Measurements from ENCODE around the gene SOX14. TPM values are rescaled to one million over a fixed set of nuclear protein-coding genes. Genes with fewer than 3 reads are reported as not detected.

The SOX14 gene
- polyA plus RNA-seq, 1 donor = not detected

DNA sequence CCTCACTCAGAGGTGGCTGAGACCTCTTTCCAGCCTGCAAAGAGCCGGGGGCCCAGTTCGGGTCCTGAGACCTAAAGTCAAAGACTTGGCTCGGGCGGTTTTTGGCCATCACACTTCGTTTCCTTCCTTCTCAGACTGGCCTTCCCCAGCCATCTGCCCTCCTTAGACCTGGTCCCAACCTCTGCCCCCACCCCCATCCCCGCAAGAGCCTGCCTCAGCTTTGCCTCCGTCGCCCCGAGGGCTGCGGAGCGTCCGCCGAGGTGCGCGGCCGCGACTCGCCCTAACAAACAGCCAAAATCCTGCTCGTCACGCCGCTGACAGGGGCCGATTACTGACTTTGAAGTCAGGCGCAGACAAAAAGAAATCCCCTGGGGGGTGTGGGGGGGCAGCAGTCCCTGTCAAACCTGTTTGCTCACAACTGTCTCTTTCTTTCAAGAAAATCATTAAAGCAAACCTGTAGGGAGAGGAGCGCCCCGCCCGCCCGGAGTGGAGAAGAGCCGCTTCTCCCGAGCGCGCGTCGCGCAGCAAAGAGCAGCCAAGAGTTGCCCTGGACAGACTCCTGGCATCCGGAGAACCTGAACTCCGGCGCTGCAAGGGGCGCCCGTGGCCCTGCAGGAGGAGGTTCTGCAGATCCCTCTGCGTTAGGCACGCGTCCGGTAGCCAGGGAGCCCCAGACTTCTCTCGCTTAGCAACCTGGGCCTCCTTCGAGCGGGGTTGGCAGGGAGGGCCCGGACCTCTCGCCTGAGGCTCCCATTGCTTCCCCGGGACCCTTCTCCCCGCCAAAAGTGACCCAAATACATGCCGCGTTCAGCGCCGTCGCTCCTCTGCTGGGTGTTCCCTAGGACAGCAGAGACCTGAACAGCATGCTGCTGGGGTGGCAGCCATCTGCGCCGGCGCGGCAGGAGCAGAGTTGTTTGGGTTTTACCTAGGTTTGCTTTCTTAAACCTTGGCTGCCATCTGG lies 4.5 kb downstream of the SOX14 start:
- no peak for DNase-seq

DNA sequence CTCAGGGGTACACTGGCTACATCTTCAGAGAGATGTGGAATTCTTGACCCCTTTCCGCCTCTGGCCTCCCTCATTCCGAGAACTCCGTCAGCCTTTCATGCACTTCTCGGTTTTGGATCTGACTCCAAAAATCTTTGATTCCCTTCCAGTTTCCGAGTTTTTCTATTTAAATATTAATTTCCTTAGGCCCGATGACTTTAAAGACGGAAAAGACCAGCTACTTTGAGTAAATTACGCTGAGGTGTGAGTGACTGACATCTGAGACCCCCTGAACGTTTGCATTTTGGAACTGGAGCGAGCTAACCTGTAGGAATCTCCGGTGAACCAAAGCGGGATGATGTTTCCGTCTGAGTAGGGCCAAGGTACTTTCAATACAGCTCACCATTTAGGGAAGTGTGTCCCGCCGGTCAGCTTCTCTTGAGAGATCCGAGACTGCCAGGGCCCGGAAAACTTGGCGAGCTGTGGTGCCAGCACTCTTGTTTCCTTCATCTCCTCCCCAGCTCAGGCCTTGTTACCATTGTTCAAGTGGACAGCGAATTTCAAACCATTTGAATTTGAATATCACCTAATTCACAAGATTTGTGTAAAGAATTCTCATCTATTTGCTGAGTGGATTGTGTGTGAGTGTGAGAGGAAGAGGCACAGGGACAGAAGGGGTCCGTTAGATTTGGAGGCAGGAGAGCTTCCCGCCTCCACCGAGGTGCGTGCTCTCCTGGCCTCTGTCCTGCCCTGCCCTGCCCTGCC lies 5.4 kb downstream of the SOX14 start:
- DNase-seq = no peak

DNA sequence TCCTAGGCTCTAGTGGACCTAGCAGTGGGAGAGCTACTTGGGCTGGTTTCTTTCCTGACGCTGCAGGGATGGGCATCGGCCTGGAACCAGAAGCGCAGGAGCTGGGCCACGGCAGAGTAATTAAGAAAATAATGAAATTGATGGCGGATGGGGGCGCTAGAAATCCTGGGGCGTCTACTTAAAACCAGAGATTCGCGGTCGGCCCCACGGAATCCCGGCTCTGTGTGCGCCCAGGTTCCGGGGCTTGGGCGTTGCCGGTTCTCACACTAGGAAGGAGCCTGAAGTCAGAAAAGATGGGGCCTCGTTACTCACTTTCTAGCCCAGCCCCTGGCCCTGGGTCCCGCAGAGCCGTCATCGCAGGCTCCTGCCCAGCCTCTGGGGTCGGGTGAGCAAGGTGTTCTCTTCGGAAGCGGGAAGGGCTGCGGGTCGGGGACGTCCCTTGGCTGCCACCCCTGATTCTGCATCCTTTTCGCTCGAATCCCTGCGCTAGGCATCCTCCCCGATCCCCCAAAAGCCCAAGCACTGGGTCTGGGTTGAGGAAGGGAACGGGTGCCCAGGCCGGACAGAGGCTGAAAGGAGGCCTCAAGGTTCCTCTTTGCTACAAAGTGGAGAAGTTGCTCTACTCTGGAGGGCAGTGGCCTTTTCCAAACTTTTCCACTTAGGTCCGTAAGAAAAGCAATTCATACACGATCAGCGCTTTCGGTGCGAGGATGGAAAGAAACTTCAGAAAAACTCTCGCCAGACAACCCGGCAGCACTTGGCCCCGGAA lies 6.1 kb downstream of the SOX14 start:
- DNase-seq = no peak

DNA sequence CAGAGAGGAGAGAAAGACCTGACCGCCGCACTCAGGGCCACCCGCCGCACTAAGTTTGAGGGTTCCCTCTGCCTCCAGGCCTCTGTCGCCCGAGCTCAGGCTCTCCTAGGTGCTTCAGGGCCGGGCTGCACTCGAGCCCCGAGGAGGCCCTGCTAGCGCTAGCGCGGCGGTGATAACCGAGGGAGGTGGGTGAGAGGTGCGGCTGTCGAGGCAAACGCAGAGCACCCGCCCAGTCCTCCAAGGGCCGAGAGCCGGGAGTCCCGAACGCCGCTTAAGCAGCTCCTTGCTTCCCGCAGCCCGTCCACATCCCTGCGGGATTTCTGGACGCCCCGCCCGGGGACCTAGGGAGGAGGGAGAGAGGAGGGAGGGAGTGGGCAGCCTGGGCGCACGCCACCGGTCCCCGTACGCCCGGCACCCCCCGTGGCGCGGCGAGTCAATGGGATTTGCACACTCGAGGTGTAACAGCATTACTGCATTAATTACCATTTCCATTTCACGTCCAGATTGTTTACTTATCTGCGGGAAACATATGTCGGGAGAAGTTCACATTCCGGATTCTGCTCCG lies 6.8 kb downstream of the SOX14 start:
- DNase-seq = no peak

DNA sequence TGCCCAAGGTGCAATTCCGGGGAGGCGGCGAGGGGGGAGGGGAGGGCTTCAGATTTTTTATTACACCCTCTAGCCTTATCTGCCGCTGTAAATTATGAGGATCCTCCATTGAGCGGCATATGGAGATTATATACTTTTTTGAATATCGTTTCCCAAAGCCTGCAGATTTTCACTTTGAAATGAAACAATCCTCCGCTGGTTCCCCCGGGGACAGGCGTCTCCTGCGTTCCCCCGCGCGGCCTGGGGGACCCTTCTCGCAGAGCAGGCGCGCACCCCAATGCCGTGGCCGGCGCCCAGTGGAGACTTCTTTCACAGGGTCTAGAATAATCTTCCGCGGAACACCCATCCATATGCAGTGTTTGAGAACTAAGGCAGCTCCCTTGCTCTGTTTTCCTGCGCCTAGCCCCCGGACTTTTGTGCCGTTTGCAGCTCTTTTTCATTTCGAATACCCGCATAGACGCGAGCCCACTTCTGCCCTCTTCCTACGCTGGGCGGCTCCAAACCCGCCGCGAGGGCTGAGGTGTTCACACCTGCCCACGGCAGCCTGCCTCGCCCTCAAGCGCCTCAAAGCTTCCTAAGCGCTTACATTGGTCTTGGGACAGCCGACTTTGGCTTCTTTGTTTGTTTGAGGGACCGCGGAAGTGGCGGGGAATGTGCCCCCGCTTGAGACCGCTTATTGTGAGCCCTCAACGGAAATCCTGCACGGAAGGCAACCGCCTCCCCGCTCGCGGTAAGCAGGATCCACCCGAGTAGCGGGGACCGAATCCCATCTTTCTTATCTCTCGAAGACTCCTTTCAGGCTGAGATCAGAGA lies 7.5 kb downstream of the SOX14 start:
- DNase-seq = no peak

DNA sequence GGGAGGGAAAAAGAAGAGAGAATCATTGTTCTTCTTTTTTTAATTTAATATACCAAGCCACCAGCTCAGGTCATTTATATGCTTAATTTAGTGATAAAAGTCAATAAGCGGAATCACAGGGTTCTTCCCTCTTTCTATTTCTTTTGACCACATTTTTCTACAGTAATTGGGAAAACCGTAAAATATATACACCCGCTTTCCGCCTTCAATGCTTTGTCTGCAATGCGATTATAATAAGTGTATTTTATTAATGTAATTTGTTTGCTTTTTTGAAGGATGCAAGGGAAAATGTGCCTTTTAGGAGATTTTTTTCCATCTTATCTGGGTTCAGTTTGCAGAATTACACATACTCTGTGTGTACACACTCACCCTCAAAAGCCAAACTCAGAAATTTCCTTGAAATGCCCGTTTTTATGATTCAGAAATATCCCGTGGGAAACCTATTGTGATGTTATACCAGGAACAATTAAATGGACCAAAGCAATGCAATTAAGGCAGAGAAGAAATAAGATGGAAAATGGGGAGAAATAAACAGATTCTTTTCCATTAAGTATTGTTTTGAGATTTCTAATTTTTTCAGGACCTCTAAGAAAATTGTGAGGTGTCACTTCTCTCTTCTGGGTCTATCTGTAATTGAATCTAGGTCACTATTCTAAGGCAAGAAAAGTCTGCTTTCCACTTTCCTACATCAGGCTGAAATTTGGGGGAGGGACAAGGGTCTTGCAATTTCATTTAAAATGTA lies 8.3 kb downstream of the SOX14 start:
- no peak for DNase-seq

DNA sequence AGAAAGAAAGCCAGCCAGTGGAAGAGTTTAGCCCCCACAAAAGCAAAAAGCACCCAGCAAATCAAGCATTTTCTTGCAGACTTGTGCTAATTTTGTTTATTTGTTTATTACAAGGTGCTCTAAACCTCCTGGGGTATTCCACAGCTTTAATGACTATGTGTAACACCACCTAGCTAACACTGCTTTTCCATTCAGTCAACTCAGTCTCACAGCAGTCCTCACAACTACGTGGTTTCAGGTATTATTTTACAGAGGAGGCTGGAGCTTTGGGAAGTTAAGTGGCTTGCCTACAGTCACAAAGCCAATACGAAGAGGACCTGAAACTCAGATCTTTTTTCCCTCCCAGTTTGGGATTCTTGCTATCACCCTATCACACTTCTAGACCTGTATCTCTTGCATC lies 14.8 kb downstream of the SOX14 start:
- no peak for DNase-seq

DNA sequence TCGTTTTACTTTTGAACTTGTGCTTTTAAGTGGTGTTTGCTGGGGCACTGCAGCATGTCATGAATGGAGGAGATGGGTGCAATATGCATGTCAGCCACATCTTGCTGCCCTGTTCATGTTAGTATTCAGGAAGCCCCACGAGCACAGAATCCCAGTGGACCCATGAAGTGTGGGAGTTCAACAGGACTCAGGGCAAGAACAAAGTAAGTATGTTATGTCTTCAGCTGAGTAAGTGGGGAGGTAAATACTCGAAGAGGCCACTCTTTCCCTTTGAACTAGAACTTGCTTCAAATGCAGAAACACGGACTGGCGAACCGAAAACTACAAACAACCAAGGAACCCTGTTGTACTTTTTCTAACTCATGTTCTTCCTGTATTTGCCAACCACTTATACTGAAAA lies 23.4 kb downstream of the SOX14 start:
- DNase-seq = no peak

DNA sequence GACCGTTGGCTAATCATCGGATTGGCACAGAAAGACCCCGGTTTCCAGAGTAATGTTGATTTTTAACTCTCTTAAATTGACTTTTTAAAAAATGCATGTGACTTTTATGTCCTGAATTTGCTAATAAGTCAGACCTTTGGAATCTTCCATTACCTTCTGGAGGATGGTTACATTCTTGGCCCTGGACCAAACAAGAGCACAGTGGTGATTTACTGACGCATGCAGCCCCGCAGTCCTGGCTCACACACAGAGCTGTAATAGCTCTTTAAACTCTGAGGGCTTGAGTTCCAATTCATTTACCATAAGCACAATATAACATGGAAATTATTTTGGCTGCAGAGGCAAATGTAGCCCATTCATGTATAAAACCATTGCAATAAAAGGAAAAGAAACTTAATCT lies 25.1 kb downstream of the SOX14 start:
- DNase-seq = no peak

DNA sequence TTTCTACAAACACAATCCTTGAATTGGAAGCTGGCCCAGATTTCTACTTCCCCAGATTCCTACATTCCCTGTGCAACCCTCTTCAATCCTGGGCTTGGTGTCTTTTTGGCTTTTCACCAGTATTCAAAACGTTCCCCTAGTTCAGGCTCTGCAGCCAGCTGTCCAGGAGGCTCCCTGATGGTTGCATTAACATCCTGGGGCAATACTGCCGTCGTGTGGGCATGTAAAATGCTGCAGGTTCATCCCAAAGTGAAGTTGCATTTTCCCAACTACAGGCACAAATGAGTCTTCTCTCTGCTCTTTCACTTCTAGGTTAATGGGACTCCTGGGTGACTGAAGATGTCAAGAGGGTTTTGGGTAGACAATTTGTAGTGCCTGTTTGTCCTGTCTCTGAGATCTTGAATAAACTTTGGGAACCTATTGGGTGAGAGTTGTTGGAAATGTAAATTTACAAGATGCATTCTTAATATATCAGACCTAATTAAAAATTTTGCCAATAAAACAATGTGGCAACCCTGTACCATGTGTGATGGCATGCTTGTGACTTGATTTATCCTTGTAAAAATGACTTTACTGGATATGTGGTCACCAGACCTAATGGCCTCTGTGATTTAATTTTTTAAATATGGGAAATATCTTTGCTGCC lies 28.6 kb downstream of the SOX14 start:
- no peak for DNase-seq

DNA sequence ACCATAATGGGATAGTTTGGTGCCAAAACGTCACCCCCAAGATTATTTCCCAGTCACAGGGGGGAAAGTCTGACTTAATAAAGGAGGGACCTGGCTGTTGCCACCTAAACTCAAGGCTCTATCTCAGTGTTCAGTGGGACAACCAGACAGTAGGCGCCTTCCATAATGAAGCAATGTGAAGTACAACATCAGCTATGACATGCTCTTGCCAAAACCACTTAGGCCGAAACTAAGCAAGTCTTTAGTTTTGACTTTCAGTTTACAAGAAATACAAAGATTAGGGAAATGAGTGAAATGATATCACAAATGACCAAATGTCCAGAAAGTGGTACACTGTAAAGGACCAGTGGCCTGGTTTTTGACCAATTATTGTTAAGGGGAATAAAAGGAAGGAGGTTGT lies 32.9 kb downstream of the SOX14 start:
- no peak for DNase-seq

DNA sequence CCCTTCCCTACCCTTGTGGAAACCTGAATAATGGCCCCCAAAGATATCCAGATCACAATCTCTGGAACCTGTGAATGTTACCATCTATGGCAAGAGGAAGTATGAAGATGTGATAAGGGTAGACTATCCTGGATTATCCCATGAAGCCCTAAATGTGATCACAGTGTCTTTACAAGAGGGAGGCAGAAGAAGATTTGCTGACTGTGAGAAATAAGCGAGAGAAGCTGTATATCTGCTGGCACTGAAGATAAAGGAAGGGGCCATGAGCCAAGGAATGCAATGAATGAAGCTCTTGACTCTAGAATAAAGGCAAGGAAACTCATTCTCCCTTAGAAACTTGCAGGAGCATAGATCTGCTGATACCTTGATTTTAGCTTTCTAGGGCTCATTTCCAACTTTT lies 39.1 kb downstream of the SOX14 start:
- no peak for DNase-seq

DNA sequence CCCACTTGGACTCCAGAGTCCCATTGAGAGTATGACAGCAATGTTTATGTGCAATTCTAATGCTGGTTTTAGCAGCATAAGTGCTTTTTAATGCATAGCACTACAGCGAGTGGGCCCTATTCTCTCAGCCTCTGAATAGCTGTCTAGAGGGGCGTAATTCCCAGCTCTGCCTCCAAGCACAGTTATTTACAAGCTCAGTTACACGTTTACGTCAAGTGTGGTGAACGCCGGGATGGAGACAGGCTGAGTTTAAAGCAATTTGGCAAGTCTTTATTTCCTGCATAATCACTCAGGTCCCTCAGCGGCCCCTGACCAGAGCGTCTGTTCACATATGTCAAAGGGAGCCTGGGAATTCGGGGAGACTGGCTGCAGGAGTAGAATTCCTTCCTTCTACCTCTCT lies 43.9 kb downstream of the SOX14 start:
- DNase-seq = peak; percentile 18

DNA sequence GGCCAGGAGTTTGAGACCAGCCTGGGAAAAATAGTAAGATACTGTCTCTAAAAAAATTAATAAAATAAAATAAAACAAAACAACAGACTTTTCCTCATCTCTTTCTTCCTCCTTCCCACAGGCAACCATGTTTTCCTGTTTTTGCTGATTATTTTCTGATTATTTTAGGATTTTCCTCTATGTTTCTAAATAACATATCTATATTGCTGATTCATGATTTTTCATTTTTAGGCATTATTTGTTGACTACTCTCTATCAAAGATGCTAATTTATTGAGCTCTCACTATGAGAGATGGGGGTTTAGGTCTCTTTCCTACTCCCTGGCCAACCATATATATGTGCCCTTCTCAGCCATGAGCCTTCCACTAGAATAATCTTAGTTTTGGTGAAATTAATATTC lies 45.4 kb downstream of the SOX14 start:
- no peak for DNase-seq

DNA sequence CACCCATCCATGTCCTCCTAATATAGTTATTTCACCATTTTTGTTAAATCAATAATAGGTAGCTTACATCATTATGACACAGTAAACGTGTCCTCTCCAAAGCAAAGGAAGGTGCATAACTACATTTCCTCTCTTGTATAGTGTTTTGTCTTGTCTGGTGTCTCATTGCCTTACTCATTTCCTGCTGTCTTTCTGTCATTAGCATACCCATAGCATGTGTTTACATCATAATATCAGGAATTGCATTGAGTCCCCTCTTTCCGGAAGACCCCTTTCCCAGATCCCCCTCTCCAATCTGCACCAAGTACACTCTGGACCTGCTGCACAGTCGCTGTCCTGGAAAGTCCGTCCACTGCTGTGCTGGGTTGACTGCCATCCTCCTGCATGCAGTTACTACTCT lies 47.9 kb downstream of the SOX14 start:
- DNase-seq = no peak

DNA sequence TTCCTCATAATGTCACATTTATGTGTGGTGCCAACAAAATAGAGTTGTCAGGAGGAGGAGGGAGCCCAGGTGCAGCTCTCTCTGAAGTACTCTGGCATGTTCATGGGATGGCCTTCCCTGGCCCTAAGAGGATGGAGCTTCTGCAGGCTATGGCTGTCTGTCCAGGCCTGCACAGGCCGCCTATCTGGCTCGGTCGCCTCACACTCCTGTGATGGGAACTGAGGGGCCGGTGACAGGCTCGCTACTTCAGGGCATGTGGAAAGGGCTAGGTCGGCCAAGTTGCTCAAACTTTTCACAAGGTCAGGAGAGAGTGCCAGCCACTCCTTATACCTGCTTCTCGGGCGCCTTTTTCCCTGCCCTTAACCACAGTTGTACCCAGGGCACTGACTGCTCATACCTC lies 51.1 kb downstream of the SOX14 start:
- no peak for DNase-seq

Measured in left kidney (tissue), 2 donors.